Measurements from ENCODE around the gene DLX5.

DNA sequence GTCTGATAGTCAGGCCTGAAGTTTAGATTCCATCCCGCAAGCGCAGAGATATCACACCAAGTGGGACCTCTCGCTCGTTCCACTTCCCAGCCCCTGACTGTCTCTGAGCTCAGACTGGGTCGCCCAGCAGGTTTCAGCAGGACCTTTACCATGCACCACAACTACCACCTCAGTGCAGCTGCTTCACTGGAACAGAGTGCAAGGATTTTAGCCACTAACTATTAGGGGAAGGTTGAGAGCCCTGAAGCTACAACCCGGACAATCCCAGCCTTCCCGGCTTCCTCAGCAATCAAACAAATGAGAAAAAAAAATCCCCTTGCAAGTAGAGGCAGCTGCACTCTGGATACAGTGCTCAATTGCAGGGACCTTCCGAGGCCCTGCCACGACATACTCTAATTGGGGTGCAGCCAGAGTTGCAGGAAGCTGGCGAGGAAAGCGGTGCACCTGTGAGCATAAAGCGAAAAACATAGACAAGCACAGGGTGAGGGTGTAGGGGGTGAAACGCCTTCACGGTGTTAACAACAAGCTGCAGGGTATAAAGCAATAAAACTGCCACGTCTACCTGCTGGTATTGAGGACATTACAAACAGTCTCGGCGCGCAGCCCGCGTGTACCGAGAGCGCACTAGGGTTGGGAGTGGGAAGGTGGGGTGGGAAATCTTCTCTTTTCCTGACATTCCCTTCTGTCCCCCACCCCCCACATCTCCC, 21.9 kb downstream of the DLX5 start:
- TF ChIP-seq GATA2 (IDR thresholded peaks at IDR 0.05; ENCODE audit: low read depth, low read length) (no peak), GATA3 (IDR thresholded peaks at IDR 0.05; ENCODE audit: low read depth, low read length) (no peak)

Measured in SH-SY5Y (cell line).